GM04503 (cell line): ENCODE measurements around the gene P2RX2.

Source experiments
- DNase-seq: peaks from one replicate; pipeline ENCODE4 v3.0.0-alpha.2; 2012; ENCODE audit warnings: low read depth

Gene P2RX2

GRCh38 chr12:132638541-132639408, 20.2 kb downstream of the P2RX2 start:
- DNase-seq, result peak; percentile 58

DNA sequence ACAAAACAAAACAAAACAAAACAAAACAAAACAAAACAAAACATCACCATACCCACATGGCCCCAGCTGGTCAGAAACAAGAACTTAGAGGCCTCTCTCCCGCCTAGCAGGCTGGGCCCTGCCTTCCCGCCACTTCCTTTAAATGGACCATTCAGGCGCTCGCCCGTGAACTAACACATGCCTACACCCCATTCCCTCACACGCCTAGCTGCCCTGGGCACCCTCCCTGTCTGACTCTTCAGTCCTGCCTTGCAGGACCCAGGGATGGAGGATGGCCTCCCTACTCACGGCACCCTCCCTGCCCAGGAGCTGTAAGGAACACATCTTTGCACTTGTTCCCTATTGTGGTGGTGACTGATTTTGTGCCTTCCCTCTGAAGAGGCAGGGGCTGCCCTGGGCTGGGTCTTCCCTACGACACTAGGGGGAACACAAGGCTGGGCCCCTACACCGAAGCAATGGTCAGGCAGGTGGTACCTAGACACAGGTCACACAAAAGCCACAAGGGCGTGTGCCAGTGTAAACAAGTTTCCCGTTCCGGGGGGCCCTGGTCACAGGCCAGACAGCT, 21.5 kb downstream of the P2RX2 start:
- DNase-seq, result no peak

GRCh38 chr12:132640936-132641335, 22.4 kb downstream of the P2RX2 start:
- DNase-seq, result no peak

DNA sequence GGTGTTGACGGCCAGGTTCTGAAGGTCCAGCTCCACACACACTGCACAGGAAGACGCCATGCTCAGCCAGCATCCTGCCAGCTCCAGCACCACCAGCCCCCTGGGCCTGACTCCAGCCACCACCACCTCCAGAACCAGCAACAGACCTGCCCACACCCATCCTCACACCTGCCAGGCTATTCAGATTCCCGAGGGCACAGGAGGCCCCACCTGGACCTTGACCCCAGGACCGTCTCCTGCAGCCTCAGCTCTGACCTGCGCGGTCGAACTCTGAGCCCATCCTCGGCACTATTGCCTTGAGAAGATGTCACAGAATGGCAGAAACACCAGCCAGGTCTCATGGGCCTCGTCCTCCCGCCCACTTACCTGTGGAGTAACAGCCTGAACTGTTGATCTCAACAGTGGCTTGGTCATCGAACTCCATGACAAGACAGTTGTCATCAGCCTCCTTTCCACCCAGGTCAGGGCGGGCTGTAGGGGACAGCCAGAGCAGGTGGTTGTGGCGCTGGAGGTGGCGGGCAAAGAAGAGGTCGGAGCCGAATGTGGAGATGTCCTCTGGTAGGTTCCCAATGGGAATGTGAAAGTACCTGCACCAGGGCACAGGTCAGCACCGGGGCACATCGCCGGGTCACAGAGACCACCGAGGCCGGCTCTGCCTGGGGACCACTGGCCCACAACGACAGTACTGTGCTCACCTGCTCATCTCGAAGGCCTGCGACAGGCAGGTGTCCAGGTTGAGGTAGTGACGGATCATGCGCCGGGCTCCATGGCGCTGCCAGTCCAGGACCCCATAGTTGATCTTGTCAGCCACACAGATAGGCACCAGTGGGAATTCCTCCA, 23.5 kb downstream of the P2RX2 start:
- DNase-seq, result no peak

GRCh38 chr12:132642846-132643835, 24.6 kb downstream of the P2RX2 start:
- no peak for DNase-seq

DNA sequence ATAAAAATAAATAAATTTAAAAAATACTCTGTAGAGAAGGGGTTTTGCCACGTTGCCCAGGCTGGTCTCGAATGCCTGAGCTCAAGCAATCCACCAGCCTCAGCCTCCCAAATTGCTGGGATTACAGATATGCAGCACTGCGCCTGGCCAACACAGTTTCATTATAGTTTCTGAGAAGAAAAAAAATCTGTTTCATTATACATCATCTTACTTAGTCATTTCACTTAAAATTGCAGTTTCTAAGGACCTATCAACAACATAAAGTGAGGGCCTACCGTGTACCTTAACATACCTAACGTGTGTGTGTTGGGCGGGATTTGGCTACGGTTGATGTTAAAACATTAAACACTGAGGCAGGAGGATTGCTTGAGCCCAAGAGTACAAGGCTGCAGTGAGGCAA, 28.3 kb downstream of the P2RX2 start:
- DNase-seq, result no peak

GRCh38 chr12:132647858-132648257, 29.3 kb downstream of the P2RX2 start:
- no peak for DNase-seq

GRCh38 chr12:132648616-132649225, 30.1 kb downstream of the P2RX2 start:
- DNase-seq, result no peak

DNA sequence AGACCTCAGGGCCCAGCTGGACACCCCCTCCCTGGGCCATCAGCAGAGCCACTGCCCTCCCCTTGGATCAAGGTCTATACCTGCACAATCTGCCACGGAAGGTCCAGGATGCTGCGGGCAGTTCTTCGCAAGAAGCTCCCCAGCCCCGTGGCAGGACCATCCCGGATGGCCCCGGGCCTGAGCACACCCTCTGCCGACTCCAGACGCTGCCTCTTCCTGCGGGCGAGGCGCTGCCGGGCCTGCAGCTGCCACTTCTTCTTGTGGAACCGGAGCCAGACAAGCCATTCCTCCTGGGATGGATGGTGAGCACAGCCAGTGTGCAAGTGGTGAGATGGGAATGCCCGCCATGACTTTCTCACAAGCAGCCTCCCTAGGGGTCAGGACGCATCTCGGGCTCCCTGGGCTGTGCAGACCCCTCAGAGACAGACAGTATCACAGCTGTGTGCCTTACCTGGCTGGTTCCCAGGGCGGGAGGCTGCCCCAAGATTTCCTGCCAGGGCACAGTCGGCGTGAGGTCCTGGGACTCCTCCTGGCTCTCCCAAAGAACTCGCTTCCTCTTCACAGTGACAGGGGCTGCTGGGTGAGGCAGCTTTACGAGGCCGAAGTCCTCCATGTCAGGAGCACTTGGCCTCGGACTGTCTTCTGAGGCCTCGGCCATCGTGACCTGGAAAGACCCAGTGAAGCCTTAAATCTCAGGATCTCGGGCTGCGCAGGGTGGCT, 30.8 kb downstream of the P2RX2 start:
- no peak for DNase-seq

GRCh38 chr12:132651444-132652100, 33.0 kb downstream of the P2RX2 start:
- no peak for DNase-seq

DNA sequence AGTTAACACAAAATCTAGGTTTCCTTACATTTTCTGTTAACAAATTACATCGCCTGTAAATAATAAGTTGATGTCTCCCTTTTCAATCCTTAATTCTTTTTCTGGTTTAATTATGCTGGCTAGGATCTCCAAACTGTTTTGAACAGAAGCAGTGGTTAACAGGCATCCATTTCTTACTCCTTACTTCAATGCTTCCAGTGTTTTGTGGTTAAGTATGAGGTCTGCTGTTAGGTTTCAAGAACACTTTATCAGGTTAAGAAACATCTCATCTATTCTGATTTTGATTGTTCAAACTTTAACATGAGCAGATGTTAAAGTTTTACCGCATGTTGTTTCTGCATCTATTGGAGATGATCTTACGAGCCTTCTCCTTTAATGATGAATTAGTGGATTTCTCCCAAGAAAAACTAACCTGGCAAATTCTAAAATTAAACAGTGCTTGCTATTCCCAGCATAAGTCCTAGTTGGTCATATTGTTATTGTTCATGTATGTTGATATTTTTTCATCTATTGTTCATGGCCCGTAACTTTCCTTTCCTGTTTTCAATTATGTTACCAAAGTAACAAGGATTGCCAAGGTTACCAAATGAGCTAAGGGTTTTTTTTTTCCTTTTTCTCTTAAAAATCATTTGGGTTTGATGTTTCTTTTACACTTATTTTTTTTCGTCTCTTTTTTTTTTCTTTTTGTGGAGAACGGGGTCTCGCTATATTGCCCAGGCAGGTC, 35.2 kb downstream of the P2RX2 start:
- DNase-seq, result no peak

GRCh38 chr12:132657004-132657727, 38.6 kb downstream of the P2RX2 start:
- DNase-seq, result no peak

DNA sequence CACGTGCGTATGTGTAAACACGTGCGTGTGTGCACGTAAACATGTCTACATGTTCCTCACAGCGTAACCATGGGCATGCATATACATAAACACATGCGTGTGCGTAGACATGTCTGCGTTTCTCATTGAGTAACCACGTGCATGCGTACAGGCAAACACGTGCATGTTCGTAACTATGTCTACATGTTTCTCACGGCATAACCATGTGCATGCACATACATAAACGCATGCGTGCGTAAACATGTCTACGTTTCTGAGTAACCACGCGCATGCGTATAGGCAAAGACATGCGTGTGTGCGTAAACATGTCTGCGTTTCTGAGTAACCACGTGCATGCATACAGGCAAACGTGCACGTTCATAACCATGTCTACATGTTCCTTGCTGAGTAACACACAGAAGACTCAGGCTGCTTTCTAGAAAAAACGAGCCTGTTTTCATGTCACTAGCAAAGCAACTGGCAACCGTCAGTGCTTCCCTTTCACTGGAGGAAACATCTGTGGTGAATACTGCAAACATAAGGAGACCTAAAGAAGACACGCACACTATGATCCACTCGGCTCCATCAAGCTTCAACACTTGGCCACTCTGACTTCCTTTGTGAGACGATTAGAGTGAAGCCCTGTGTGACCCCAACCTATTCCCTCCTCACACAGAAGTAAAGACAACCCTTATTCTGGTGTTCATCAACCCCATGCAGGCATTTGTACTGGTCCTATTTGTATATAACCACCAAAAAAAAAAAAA, 39.7 kb downstream of the P2RX2 start:
- DNase-seq, result no peak

DNA sequence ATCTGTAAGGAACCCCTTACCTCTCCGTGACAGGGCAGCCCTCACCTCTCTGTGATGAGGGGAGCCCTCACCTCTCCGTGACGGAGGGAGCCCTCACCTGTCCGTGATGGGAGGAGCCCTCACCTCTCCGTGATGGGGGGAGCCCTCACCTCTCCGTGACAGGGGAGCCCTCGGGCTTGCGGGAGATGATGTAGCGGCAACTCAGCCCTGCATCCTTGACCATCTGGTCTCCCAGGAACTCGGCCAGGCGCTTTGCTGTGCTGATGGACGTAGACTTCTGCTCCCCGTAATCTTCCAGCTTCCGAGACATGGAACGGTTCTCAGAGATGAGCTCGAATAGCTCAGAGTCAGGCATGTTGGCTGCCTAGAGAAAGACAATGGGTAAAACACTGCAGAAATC, 40.6 kb downstream of the P2RX2 start:
- DNase-seq, result no peak

DNA sequence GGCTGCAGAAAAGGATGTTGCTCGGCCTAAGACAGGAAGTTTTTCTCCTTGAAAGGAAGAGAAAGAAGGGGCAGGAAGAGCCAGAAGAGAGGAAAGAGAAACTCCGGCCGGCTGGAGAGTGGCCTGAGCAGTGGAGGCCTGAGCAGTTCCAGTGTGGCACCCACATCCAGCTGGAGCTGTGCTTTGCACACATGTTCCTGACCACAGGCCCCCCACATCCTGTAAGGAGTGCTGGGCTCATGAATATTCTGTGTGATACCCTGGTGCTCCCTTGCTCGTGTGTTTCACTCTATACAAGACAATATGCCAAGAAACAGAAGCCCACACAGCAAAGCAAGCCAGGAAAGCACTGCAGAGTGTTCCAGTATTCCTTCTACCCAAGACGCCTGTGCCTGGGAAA, 41.5 kb downstream of the P2RX2 start:
- DNase-seq, result no peak

DNA sequence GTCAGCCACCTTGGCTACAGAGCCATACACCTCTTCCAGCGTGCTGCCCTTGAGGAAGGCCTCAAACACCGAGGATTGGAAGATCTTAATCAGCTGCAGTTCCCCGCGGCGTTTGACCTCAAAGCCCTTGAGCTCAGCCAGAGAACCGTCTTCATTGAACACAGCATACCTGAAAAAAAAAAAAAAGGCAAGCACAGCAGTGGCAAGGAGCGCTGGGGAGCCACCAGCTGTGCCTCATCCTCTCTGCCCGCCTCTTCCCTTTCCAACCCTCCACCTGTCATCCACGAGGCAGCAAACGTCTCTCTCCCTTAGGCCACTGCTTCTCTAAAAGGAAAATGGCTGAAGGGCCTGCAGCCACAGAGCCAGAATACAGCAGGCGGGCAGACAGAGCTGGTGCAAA, 42.4 kb downstream of the P2RX2 start:
- DNase-seq, result no peak

DNA sequence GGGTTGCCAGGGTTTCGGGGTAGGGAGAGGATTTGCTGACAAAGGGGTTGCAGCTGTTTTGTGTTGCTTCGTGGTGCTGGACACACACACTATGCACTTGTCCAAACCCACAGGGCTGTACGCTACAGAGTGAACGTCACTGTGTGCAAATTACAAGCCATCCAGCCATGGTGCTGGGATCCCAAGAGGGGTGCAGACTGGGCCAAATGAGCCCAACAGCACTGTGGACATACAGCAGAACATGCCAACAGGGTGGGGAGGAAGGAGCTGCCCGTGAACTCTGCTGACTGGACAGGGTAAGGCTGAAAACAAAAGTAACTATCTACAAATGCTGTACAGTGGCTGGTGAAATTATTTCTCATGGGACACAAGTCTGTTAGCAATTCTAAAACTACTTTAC, 43.4 kb downstream of the P2RX2 start:
- DNase-seq, result no peak
